Renal cortical epithelial cell (primary cell): Measurements from ENCODE around the gene NKAIN4. TPM values are rescaled to one million over a fixed set of nuclear protein-coding genes. Genes with fewer than 3 reads are reported as not detected.
"Not testable (repeated sequence)": the region's sequence is repeated elsewhere in the genome, so short reads cannot be mapped to it uniquely, and the experiment has no call there.

Experiments used
- DNase-seq: peaks from one replicate; pipeline ENCODE4 v3.0.0-alpha.2; 2011; ENCODE audit warnings: low read depth
- total RNA-seq: library from RNA; depleted of rRNA; stranded (reverse); fragments of >200 nt; gene quantifications from 2 replicates; pipeline ENCODE4 v1.2.3, GENCODE V29; 2014

NKAIN4 gene
- total RNA-seq, 1 donor from 2014 or later: 7.5 TPM

GRCh38 chr20:63257629-63258028 is 3.4 kb upstream of the NKAIN4 start:
- no peak for DNase-seq

- no peak for DNase-seq
These were observed 2.7 kb upstream of the NKAIN4 start for GRCh38 chr20:63256954-63257353.

DNA sequence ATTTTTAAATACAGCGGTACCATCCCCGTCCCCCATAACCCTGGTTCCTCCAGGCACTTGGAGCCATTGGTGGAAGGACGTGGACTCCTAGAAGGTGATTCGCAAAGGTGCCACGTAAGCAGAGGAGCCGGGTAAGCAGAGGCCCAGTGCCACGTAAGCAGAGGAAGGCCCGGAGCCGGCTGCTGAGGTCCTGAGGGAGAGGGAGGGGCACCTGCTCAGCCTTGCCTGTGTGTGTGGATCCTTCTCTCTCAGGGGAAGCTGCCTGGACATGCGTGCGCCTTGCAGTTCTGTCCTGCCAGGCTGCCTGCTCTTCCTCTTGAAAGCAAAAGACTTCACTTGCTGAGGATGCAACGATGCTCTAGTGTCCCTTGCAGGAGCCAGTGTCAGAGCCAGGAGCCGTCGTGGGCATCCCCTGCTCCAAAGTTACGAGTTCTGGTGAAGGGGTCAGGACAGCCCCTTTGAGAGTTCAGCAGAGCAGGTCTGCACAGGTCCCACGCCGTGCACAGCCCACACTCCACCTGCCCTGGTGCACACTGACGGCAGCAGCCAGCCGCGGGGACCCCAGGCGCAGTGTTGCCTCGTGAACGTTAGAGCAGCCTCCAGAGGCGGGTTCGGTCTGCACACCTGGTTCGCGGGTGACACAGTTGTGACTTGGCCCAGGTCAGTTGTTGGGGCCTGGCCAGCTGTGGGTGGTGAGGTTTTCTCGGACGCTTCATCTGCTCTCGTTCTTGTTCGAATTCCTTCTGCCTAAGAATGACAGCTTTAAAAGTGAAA is 1.9 kb upstream of the NKAIN4 start:
- DNase-seq: no peak

DNA sequence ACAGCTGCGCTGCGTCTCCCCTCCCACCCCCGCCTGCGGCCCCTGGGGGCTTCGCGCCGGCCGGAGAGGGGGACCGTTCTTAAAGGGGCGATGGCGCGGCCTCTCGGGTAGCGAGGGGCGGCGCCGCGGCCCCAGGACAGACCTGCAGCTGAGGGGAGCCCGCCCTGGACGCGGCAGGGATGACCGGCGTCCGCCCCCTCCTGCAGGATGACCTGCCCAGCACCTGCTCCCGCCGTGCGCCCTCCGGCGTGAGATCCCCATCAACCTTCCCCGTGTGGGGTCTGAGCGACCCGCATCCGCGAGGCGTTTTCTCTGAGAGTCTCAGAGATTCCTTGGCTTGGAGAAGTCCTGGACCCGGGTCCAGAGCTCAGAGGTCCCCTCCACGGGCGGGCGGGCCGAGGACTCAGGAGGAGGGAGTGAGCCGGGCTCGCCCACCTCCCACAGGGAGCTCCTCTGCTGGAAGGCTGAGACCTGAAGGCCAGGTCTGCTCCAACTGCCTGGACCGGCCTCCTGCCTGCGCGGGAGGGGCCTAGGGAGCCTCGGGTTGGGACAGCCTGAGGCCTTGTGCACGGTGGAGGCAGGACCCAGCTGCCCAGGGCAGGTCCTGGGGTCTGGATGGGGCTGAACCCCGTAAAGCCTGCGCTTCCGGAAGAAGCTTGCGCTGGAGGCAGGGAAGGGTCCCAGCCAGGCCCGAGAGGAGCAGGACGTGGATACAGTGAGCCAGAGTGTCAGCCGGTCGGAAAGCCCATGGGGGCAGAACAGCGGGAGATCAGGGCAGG is 532 bp upstream of the NKAIN4 start:
- no peak for DNase-seq

- DNase-seq: no peak
These were observed 628 bp downstream of the NKAIN4 start for GRCh38 chr20:63253438-63254231.

DNA sequence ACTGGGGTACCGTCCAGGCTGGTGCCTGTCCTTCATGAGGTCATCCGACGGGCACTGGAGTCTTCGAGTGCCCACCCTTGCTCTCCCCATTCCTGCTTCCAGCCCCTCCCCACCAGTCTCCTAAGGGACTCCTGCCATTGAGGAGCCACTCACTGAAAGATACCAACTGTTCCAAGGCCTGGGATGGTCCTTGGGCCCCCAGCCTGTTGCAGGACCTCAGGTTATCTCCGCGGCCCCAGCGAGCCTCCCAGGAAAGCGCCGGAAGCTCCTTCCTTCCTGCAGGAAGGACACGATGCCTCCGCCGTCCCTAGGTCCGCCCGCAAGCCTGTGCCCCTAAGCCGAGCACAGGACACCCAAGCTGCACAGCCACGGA is 1.2 kb downstream of the NKAIN4 start:
- no peak for DNase-seq

GRCh38 chr20:63252284-63252711 is 2.0 kb downstream of the NKAIN4 start:
- no peak for DNase-seq

GRCh38 chr20:63251350-63251749 is 2.9 kb downstream of the NKAIN4 start:
- DNase-seq: not testable (repeated sequence)

- DNase-seq: no peak
These were observed 4.4 kb downstream of the NKAIN4 start for GRCh38 chr20:63249891-63250290.

- DNase-seq: peak; percentile 81
These were observed 5.2 kb downstream of the NKAIN4 start for GRCh38 chr20:63248835-63249591.

DNA sequence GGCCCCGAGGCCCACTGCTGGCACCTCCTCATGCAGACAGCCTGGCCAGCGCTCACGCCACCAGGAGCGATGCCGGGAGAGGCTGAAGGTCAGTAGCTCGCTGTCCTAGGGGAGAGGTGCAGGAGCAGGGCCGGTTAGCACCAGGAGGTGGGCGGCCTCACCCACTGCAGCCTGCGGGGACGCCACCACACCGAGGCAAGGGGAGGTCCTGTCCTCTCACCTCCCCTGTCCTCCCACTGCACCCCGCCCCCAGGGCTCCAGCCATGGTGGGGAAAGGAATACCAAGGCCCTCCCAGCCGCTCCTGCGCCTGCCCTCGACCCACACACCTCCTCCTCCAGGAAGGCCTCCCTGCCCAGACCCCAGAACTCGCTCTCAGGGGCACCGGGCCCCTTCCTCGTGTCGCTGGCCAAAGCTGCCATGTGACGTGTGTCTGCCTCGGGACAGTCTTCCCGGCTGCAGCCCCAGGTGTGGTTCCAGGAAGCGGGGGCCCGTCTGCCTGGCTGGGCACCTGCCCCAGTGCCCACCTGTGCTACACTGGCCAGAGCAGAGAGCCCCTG is 6.5 kb downstream of the NKAIN4 start:
- DNase-seq: no peak

DNA sequence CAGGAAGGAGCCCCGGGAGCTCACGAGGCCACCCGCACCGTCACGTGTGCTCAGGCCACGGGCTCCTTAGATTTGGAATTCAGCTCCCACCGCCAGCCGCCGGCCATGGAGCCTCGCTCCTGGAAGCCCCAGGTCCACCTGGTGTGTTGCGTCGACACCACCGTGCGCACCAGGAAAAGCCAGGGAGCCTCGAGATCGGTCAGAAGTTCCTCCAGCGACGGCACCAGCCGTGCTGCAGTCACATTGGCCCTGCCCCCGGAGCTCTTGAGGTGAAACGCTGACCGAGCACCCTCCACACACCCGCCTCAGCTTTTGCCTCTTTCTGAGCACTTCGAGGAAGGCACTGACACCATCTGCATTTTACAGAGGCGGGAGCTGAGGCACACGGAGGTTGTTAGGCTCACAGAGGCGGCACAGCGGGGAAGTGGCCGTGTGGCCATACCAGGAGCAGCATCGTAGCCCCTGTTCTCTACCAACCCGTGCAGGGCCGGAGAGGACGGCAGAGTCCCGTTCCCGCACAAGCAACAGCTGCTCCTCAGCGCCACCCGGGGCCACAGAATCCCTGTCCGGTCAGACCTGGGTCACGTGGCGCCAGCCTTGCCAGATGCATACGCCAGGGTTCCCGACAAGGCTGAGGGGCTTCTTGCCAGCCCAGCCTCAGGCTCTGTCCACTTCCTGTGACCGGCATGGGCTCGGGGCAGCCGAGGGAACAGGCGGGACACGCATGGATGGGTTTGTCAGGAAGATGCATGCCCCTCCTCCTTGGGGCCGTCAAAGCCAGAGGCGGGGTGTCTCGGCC is 7.6 kb downstream of the NKAIN4 start:
- peak; percentile 32 for DNase-seq

- no peak for DNase-seq
These were observed 9.8 kb downstream of the NKAIN4 start for GRCh38 chr20:63244468-63244867.

DNA sequence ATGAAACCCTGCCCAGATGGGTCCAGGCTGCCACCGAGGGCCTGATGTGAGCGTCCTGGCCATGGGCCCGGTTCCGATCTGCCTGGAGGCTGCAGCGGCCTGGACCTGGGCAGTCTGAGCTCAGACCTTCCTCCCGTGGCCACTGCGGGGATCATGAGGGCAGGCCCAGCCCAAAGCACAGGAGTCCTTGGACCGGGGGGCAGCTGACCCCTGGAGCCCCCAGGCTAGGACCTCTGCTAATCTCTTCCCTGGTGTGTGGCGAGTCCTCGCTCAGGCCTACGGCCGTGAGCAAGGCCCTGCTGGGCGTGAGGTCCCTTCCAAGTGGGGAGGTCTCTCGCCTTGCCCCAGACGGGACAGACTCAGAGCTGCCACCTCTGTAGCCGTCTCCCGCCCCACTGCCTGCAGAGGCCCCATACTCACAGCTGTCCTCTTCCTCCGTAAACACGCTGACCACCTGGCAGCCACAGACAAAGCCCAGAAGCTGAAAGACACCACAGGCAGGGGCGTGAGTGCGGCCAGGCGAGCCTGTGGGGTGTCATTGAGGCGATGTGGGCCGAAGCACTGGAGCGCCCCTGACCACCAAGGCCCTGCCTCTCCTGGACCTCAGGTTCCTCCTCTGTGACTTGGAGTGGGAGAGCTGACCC is 10.5 kb downstream of the NKAIN4 start:
- no peak for DNase-seq

GRCh38 chr20:63242736-63243135 is 11.5 kb downstream of the NKAIN4 start:
- no peak for DNase-seq

GRCh38 chr20:63241272-63241671 is 13.0 kb downstream of the NKAIN4 start:
- no peak for DNase-seq

- no peak for DNase-seq
These were observed 14.3 kb downstream of the NKAIN4 start for GRCh38 chr20:63240004-63240403.

- no peak for DNase-seq
These were observed 14.8 kb downstream of the NKAIN4 start for GRCh38 chr20:63239431-63239830.

GRCh38 chr20:63238514-63239125 is 15.6 kb downstream of the NKAIN4 start:
- no peak for DNase-seq

DNA sequence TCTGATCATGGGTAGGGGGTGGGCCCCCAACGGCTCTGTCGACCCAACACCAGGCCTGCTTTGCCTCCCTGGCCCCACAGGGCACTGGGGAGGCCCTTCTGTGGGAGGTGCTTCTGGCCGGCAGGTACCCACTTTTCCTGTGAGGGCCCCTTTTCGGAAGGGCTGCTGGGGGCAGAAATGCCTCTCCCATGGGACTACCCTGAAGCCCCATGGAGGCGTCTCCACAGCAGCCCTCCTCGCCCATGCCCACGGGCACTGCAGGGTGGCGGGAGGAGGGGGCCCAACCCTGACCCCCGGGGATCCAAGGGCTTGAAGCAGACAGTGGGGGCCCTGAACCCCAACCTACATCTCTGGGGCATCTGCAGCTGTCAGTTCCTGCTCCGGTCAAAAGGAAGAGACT is 16.2 kb downstream of the NKAIN4 start:
- no peak for DNase-seq
